ENCODE results near the gene MGST2.
A peak's percentile ranks its signal among the peaks of the same experiment; 100 is the strongest.

The MGST2 gene

GRCh38 chr4:139665690-139666529 is at the start of gene MGST2:
Gene MGST2, plus strand, starts transcription at chr4:139665819. Its CDS starts 201 bp downstream, at chr4:139666020.
- no peaks in the 10 kb centered on the region for H3F3A ChIP-seq (ENCODE audit: insufficient read depth)
- peak within 1 kb of the TSS; percentile 54 for H2AFZ ChIP-seq (ENCODE audit: low read depth, low read length, severe bottlenecking)
- no peak within 1 kb of the TSS for H3K27ac ChIP-seq (ENCODE audit: low read depth, low read length)
- no peaks in the 10 kb centered on the region for H3K36me3 ChIP-seq (ENCODE audit: low read length)
- H3K9me2 ChIP-seq (replicated peaks; ENCODE audit: insufficient read depth, low read length) = no peaks in the 10 kb centered on the region
- no peaks in the 10 kb centered on the region for H3K79me2 ChIP-seq (ENCODE audit: insufficient read depth, low read length)
- H3K4me2 ChIP-seq (ENCODE audit: low read depth, low read length, poor library complexity, severe bottlenecking) = peak within 1 kb of the TSS; percentile 28
- no peaks in the 10 kb centered on the region for H4K20me1 ChIP-seq (ENCODE audit: low read depth, low read length)
- H3K27me3 ChIP-seq (ENCODE audit: low read length) = no peaks in the 10 kb centered on the region
- H3K9me3 ChIP-seq (ENCODE audit: insufficient read depth, low read length) = no peaks in the 10 kb centered on the region
- H3K4me3 ChIP-seq (ENCODE audit: insufficient read depth, low read length, poor library complexity, severe bottlenecking) = no peak within 1 kb of the TSS
- TF ChIP-seq CTCF (IDR thresholded peaks at IDR 0.05; ENCODE audit: insufficient read depth, low read length, poor library complexity, severe bottlenecking) (no peak), EZH2phosphoT487 (conservative IDR thresholded peaks at IDR 0.05; ENCODE audit: low read length) (no peak)
- H3K9ac ChIP-seq (ENCODE audit: low read length) = no peak within 1 kb of the TSS

GRCh38 chr4:139617702-139618490 is 47.7 kb upstream of the MGST2 start:
- no peaks in the 10 kb centered on the region for H3K79me2 ChIP-seq (ENCODE audit: insufficient read depth, low read length)
- no peaks in the 10 kb centered on the region for H4K20me1 ChIP-seq (ENCODE audit: low read depth, low read length)
- H3K4me3 ChIP-seq (ENCODE audit: insufficient read depth, low read length, poor library complexity, severe bottlenecking) = no peak overlapping the region
- H3K4me2 ChIP-seq (ENCODE audit: low read depth, low read length, poor library complexity, severe bottlenecking) = no peak overlapping the region
- H3K27me3 ChIP-seq (ENCODE audit: low read length) = no peaks in the 10 kb centered on the region
- H3K36me3 ChIP-seq (ENCODE audit: low read length) = no peaks in the 10 kb centered on the region
- no peaks in the 10 kb centered on the region for H3K9me3 ChIP-seq (ENCODE audit: insufficient read depth, low read length)
- no peaks in the 10 kb centered on the region for H3K9me2 ChIP-seq (replicated peaks; ENCODE audit: insufficient read depth, low read length)
- TF ChIP-seq CTCF (IDR thresholded peaks at IDR 0.05; ENCODE audit: insufficient read depth, low read length, poor library complexity, severe bottlenecking) = no peak
- no peak for TF ChIP-seq EZH2phosphoT487 (conservative IDR thresholded peaks at IDR 0.05; ENCODE audit: low read length)
- H3F3A ChIP-seq (ENCODE audit: insufficient read depth) = no peaks in the 10 kb centered on the region
- H3K27ac ChIP-seq (ENCODE audit: low read depth, low read length) = no peak overlapping the region
- no peak overlapping the region for H2AFZ ChIP-seq (ENCODE audit: low read depth, low read length, severe bottlenecking)
- no peak overlapping the region for H3K9ac ChIP-seq (ENCODE audit: low read length)

DNA sequence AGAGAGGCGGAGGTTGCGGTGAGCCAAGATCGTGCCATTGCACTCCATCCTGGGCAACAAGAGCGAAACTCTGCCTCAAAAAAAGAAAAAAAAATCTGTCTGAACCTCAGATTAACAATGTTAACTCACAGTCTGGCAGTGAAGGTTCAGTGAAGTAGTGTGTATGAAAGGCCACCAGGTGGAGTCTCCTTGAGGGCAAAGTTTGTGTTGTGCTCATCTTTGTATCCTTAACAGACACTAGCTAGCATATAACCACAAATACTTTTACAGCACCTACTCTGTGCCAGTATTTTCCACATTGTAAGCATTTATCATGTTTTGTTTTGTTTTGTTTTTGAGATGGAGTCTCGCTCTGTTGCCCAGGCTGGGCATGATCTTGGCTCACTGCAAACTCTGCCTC is 46.0 kb upstream of the MGST2 start:
- no peaks in the 10 kb centered on the region for H3K36me3 ChIP-seq (ENCODE audit: low read length)
- no peak overlapping the region for H3K27ac ChIP-seq (ENCODE audit: low read depth, low read length)
- H3F3A ChIP-seq (ENCODE audit: insufficient read depth) = no peaks in the 10 kb centered on the region
- no peak overlapping the region for H3K4me3 ChIP-seq (ENCODE audit: insufficient read depth, low read length, poor library complexity, severe bottlenecking)
- H3K9me3 ChIP-seq (ENCODE audit: insufficient read depth, low read length) = no peaks in the 10 kb centered on the region
- no peaks in the 10 kb centered on the region for H4K20me1 ChIP-seq (ENCODE audit: low read depth, low read length)
- no peak overlapping the region for H2AFZ ChIP-seq (ENCODE audit: low read depth, low read length, severe bottlenecking)
- no peak overlapping the region for H3K4me2 ChIP-seq (ENCODE audit: low read depth, low read length, poor library complexity, severe bottlenecking)
- no peaks in the 10 kb centered on the region for H3K79me2 ChIP-seq (ENCODE audit: insufficient read depth, low read length)
- H3K9ac ChIP-seq (ENCODE audit: low read length) = no peak overlapping the region
- TF ChIP-seq EZH2phosphoT487 (conservative IDR thresholded peaks at IDR 0.05; ENCODE audit: low read length) = no peak
- no peaks in the 10 kb centered on the region for H3K27me3 ChIP-seq (ENCODE audit: low read length)
- H3K9me2 ChIP-seq (replicated peaks; ENCODE audit: insufficient read depth, low read length) = no peaks in the 10 kb centered on the region

Data from SU-DHL-6 (cell line).